HG02588 (cell line): ENCODE data around the gene IL1RL1.

ENCODE experiments used
- ATAC-seq: cut with Tn5 transposase; IDR thresholded peaks from one replicate; pipeline ENCODE4 v1.9.1; 2021; ENCODE audit warnings: mild to moderate bottlenecking, moderate library complexity; ENCODE audit not compliant: unreplicated experiment

IL1RL1 gene

GRCh38 chr2:102334486-102334885 is 23.1 kb downstream of the IL1RL1 start:
- ATAC-seq = no peak

- no peak for ATAC-seq
Measured at GRCh38 chr2:102335871-102336366, 24.6 kb downstream of the IL1RL1 start.

DNA sequence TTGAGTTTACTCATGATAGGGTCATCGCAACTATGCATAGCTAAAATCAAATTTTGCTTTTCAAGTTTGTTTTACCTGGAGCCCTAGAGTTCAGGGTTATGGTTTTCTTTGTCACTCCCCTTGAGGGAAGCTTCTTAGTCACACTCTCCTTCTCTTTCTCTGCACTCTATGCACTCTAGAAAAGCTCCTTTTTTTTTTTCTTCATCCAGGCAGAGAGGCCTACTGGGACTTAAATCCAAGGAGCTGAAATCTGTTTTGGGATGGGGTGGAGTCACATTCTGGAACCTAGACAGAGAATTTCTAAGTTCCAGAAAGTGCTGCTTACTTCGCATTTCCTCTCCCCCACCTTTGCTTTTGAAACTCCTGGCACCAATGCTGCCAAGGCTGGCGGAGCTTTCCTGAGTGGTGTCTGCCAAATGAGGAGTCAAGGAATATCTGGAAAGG is 25.2 kb downstream of the IL1RL1 start:
- ATAC-seq = no peak

DNA sequence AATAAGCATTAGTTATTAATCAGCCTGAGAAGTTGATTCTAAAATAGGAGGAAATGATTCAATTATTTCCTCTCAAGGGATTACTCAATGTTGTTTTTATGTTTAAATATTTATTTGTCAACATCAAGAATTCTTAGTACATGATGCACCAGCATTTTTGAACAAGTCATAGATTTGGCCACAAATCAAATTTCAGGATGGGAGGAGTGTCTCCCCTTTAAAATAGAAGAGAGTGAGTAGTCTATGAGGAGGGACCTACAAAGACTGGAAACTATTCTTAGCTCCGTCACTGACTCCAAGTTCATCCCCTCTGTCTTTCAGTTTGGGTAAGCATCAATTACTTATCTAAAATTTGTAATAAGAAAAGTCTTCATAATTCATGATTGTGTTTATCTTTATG is 25.6 kb downstream of the IL1RL1 start:
- ATAC-seq = no peak

GRCh38 chr2:102337481-102338386 is 26.4 kb downstream of the IL1RL1 start:
- no peak for ATAC-seq

GRCh38 chr2:102340778-102341177 is 29.4 kb downstream of the IL1RL1 start:
- ATAC-seq = no peak

- no peak for ATAC-seq
Measured at GRCh38 chr2:102342888-102343287, 31.5 kb downstream of the IL1RL1 start.

GRCh38 chr2:102344397-102344796 is 33.0 kb downstream of the IL1RL1 start:
- no peak for ATAC-seq

GRCh38 chr2:102345329-102345920 is 34.1 kb downstream of the IL1RL1 start:
- no peak for ATAC-seq

GRCh38 chr2:102346381-102347130 is 35.2 kb downstream of the IL1RL1 start:
- ATAC-seq = no peak

DNA sequence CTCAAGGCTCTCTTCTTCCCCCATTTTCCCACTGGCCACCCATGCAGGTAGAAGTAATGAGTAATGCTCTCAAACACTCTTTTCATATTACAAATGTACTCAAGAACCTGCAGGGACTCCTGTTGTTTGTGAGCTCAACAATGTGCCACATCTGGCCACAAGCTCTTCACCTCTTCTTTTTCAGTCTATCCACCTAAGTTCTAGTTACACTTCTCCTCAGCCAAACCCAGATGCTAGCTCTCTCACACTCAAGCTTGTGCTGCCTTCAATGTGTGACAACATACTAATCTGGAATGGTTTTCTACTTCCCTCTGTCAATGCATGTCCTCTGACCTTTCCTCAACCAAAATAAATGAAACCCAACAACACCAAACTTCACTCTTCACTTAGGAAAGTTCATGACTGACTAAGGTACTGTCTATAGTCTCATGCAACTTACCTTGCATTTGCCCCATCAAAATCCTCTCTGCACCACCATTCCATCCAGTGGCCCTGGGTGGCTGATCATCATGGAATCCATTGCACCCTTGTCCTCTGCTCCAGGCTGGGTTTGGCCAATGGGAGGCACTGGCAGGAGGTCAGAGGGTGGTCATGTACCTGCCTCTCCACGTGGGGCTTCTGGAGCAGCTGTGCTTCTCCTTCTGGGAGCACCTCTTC is 38.9 kb downstream of the IL1RL1 start:
- ATAC-seq = no peak

DNA sequence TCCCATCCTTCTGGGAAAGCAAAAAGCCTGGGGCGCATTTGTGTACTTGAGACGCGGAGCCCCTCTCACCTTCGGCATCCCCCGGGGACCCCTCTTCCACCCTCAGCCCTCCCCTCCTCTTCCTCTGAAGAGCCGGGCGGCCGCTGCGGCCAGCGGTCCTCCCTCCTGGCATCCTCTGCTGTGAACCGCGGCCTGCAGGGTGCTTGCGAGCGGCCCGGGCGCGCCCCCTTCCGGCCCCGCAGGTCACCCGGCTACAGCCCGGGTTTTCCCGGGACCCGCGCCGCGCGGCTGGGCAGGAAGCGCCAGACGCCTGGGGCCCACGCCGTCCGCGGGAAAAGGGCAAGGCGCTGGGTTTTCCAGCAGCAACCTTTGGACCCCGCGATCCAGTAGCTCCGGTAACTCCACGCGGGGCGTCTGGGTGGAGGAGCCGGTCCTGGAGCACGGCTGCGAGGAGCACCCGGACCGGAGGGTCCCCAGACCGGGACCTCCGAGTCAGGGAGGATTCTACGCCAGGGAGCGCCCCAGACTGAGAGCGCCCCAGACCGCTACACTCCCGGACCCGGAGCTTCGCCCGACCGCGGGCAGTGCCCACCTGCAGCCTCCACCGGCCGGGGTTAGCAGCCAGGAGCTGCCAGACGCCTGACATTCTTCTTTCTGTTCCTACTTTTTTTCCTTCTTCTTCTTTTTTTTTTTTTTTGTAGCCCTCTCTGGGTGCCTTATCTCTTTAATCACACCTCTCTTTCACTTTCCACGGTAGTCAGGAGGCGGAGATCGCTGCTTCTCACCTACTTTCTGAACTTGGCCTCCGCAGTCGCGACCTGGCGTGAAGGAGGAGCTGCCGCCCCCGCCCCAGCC is 44.4 kb downstream of the IL1RL1 start, which contains the start of gene IL18R1:
TSS of gene IL18R1 (plus strand) at position 271 of the 855 bp plus-strand sequence. CDS start 6,865 bp downstream, outside the sequence.
- ATAC-seq = peak; percentile 95

- peak; percentile 6 for ATAC-seq
Measured at GRCh38 chr2:102356381-102356712, 45.0 kb downstream of the IL1RL1 start.

GRCh38 chr2:102356741-102357140 is 45.4 kb downstream of the IL1RL1 start:
- ATAC-seq = no peak

DNA sequence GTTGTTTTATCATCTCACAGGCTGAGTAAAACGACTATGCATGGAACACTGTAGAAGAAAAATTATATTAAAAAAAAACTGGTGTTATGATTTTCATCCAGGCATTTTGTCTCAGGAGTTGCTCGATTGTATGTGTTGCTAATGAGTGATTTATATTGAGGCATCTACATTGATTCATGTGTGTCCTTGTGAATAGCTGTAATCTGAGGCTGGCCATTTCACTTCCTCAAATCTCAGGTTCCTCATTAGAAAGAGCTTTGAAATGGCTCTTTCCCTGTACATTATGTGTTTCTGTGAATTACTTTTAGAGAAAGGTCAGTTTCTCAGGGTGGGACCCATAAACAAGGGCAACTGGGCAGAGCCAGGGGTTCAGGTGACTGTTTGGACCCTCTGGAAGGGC is 46.6 kb downstream of the IL1RL1 start:
- no peak for ATAC-seq

- no peak for ATAC-seq
Measured at GRCh38 chr2:102358496-102358895, 47.1 kb downstream of the IL1RL1 start.

- no peak for ATAC-seq
Measured at GRCh38 chr2:102359527-102359926, 48.2 kb downstream of the IL1RL1 start.

- ATAC-seq = no peak
Measured at GRCh38 chr2:102361632-102362241, 50.4 kb downstream of the IL1RL1 start.

DNA sequence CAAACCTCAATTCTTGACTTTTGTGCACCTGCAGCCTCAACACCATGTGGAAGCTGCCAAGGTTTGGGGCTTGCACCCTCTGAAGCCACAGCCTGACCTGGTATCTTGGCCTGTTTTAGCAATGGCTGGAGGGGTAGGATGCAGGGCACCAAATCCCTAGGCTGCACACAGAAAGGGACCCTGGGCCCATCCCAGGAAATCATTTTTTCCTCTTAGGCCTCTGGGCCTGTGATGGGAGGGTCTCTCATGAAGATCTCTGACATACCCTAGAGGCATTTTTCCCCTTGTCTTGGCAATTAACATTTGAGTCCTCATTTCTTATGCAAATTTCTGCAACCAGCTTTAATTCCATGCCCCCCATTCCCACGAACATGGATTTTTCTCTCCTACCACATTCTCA is 54.4 kb downstream of the IL1RL1 start:
- no peak for ATAC-seq
